ENCODE measurements around the gene OBSL1. TPM values are rescaled to one million over a fixed set of nuclear protein-coding genes. Genes with fewer than 3 reads are reported as not detected.

Gene OBSL1
- total RNA-seq, 1 donor from 2014 or later: 9.2 TPM

GRCh38 chr2:219615894-219616293, 44.6 kb upstream of the OBSL1 start:
- no peak for TF ChIP-seq CTCF (IDR thresholded peaks at IDR 0.05; ENCODE audit: insufficient read depth, low read length, severe bottlenecking)
- no peak for FAIRE-seq
- H3K36me3 ChIP-seq (ENCODE audit: control insufficient read depth, insufficient read depth, low read length): peaks cover 20% of the 10 kb centered on the region

GRCh38 chr2:219615036-219615435, 43.7 kb upstream of the OBSL1 start:
- peaks cover 21% of the 10 kb centered on the region for H3K36me3 ChIP-seq (ENCODE audit: control insufficient read depth, insufficient read depth, low read length)
- DNase-seq (ENCODE audit: low read depth) (no peak), FAIRE-seq (no peak)
- TF ChIP-seq CTCF (IDR thresholded peaks at IDR 0.05; ENCODE audit: insufficient read depth, low read length, severe bottlenecking): no peak
- no peak overlapping the region for H3K4me3 ChIP-seq (ENCODE audit: low read depth, low read length)
- H3K27me3 ChIP-seq (ENCODE audit: control insufficient read depth, insufficient read depth, low read length): no peaks in the 10 kb centered on the region

More at GRCh38 chr2:219615894-219616293, 44.6 kb upstream of the OBSL1 start:
- Histone ChIP-seq H3K27me3 (ENCODE audit: control insufficient read depth, insufficient read depth, low read length) (no peaks in the 10 kb centered on the region), H3K4me3 (ENCODE audit: low read depth, low read length) (no peak overlapping the region)
- no peak for DNase-seq (ENCODE audit: low read depth)

- DNase-seq (ENCODE audit: low read depth) (no peak), FAIRE-seq (peak; percentile 66)
- H3K36me3 ChIP-seq (ENCODE audit: control insufficient read depth, insufficient read depth, low read length): peaks cover 21% of the 10 kb centered on the region
- H3K4me3 ChIP-seq (ENCODE audit: low read depth, low read length): no peak overlapping the region
- no peak for TF ChIP-seq CTCF (IDR thresholded peaks at IDR 0.05; ENCODE audit: insufficient read depth, low read length, severe bottlenecking)
- H3K27me3 ChIP-seq (ENCODE audit: control insufficient read depth, insufficient read depth, low read length): no peaks in the 10 kb centered on the region
These were observed 42.9 kb upstream of the OBSL1 start for GRCh38 chr2:219614076-219614860.

GRCh38 chr2:219613461-219614070, 42.2 kb upstream of the OBSL1 start:
- TF ChIP-seq CTCF (IDR thresholded peaks at IDR 0.05; ENCODE audit: insufficient read depth, low read length, severe bottlenecking): no peak
- Histone ChIP-seq H3K36me3 (ENCODE audit: control insufficient read depth, insufficient read depth, low read length) (peaks cover 23% of the 10 kb centered on the region), H3K27me3 (ENCODE audit: control insufficient read depth, insufficient read depth, low read length) (no peaks in the 10 kb centered on the region), H3K4me3 (ENCODE audit: low read depth, low read length) (no peak overlapping the region)
- no peak for FAIRE-seq
- DNase-seq (ENCODE audit: low read depth): no peak

GRCh38 chr2:219612577-219613286, 41.4 kb upstream of the OBSL1 start:
- H3K36me3 ChIP-seq (ENCODE audit: control insufficient read depth, insufficient read depth, low read length): peaks cover 24% of the 10 kb centered on the region
- no peak overlapping the region for H3K4me3 ChIP-seq (ENCODE audit: low read depth, low read length)
- FAIRE-seq (no peak), DNase-seq (ENCODE audit: low read depth) (no peak)
- TF ChIP-seq CTCF (IDR thresholded peaks at IDR 0.05; ENCODE audit: insufficient read depth, low read length, severe bottlenecking): no peak
- no peaks in the 10 kb centered on the region for H3K27me3 ChIP-seq (ENCODE audit: control insufficient read depth, insufficient read depth, low read length)
